Natural killer cell (primary cell): ENCODE data around the gene CYP2U1. TPM values are rescaled to one million over a fixed set of nuclear protein-coding genes. Genes with fewer than 3 reads are reported as not detected.

Experiments used
- ATAC-seq, 3 donors: fragments of 150-1000 bp in 2 of 3; fragments of 200-7000 bp in 1 of 3; cut with Tn5 transposase; 1 replicate in 1 of 3; 2 replicates in 2 of 3; pipeline ENCODE4 v1.10.0; 2021; ENCODE audit warnings: mild to moderate bottlenecking in 2 of 3, moderate library complexity in 2 of 3
- DNase-seq, 2 donors: peaks; one replicate each; pipeline versions ENCODE4 v3.0.0 to v3.0.0-alpha.2; 2013 to 2021; ENCODE audit warnings: mixed read lengths in 1 of 2
- H3K27ac ChIP-seq: one replicate; pipeline ENCODE4 v1.5.1; 2013; ENCODE audit warnings: mild to moderate bottlenecking, low read length
- H3K27me3 ChIP-seq: one replicate; pipeline ENCODE4 v1.6.1; 2013; ENCODE audit warnings: low read length; ENCODE audit not compliant: control insufficient read depth, insufficient read depth
- H3K36me3 ChIP-seq: one replicate; pipeline ENCODE4 v1.6.1; 2013; ENCODE audit warnings: low read length; ENCODE audit not compliant: control insufficient read depth, insufficient read depth
- H3K4me1 ChIP-seq: one replicate; pipeline ENCODE4 v1.6.1; 2013; ENCODE audit warnings: low read length; ENCODE audit not compliant: control insufficient read depth, insufficient read depth
- H3K4me3 ChIP-seq: one replicate; pipeline ENCODE4 v1.5.1; 2013; ENCODE audit warnings: low read length
- H3K9me3 ChIP-seq: one replicate; pipeline ENCODE4 v1.6.1; 2013; ENCODE audit warnings: low read length; ENCODE audit not compliant: control insufficient read depth, insufficient read depth
- H3K27ac Mint-ChIP-seq, 2 donors: one replicate each; pipeline ENCODE4 v1.8.0; 2022; ENCODE audit warnings: mild to moderate bottlenecking in 2 of 2, mixed read lengths in 2 of 2, moderate library complexity in 1 of 2
- H3K27me3 Mint-ChIP-seq, 2 donors: one replicate each; pipeline ENCODE4 v1.8.0; 2022; ENCODE audit warnings: low read depth in 2 of 2, mixed read lengths in 2 of 2
- H3K36me3 Mint-ChIP-seq: one replicate; pipeline ENCODE4 v1.8.0; 2022; ENCODE audit warnings: mixed read lengths
- H3K4me1 Mint-ChIP-seq, 2 donors: one replicate each; pipeline ENCODE4 v1.8.0; 2022; ENCODE audit warnings: mixed read lengths in 2 of 2
- H3K4me3 Mint-ChIP-seq: one replicate; pipeline ENCODE4 v1.8.0; 2022; ENCODE audit warnings: mild to moderate bottlenecking, moderate library complexity, mixed read lengths
- H3K9me3 Mint-ChIP-seq, 2 donors: one replicate each; pipeline ENCODE4 v1.8.0; 2022; ENCODE audit warnings: mixed read lengths in 2 of 2
- WGBS: methylation state at CpG from one replicate; pipeline ENCODE4 v1.1.7; 2013; ENCODE audit warnings: missing lambda C conversion rate; ENCODE audit not compliant: insufficient coverage; 5-methylcytosine and 5-hydroxymethylcytosine counted together
- intact Hi-C: fragments of 100-400 bp; cut with micrococcal nuclease; formaldehyde crosslinking; loops from one replicate; pipeline ENCODE4 v1.14.2; 2022
- total RNA-seq, 4 donors: library from RNA; stranded (reverse); fragments of 120-200 nt in 1 of 4; gene quantifications; one replicate each; pipeline versions ENCODE4 v1.2.3 to v1.2.4, GENCODE V29; 2013 to 2022
- TF ChIP-seq, protein P1 (sequence below): fragments of 200-600 bp; IDR thresholded peaks from one replicate; pipeline ENCODE4 v1.8.0; 2022; ENCODE audit warnings: antibody characterized with exemption

CYP2U1 gene
- total RNA-seq, 3 donors from 2014 or later (not counting 1 experiment from before 2014, with no cell fraction given) = 2.5 to 4.5 (median 3.4) TPM

DNA sequence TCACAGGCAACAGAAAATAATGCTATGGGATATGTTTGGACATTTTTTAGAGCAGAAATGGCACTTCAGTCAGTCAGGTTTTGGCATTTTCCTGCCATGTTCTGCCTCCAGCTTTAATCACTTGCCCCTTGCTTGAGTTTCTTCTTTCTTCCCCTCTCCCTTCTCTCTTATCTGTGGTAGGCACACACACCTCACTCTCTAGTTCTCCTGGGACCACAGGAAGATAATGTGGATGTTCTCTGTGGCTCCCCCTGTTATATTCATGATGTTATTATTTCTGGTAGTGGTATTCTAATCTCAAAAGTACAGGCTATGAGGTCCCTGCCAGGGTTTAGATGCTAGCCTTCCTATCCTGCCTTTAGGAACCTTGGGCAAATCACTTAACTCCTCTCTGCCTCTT, 63.5 kb downstream of the CYP2U1 start:
- intact Hi-C loops = no loop called here
- no peaks in the 10 kb centered on the region for H3K27me3 ChIP-seq
- Mint-ChIP-seq H3K4me3 (no peak overlapping the region), H3K4me1 (peaks cover 52 to 70% of the 10 kb centered on the region in 2 donors), H3K27ac (no peak overlapping the region), H3K36me3 (no peaks in the 10 kb centered on the region), H3K9me3 (no peaks in the 10 kb centered on the region), H3K27me3 (no peaks in the 10 kb centered on the region)
- H3K36me3 ChIP-seq = no peaks in the 10 kb centered on the region
- no peaks in the 10 kb centered on the region for H3K9me3 ChIP-seq
- TF ChIP-seq, protein P1, sequence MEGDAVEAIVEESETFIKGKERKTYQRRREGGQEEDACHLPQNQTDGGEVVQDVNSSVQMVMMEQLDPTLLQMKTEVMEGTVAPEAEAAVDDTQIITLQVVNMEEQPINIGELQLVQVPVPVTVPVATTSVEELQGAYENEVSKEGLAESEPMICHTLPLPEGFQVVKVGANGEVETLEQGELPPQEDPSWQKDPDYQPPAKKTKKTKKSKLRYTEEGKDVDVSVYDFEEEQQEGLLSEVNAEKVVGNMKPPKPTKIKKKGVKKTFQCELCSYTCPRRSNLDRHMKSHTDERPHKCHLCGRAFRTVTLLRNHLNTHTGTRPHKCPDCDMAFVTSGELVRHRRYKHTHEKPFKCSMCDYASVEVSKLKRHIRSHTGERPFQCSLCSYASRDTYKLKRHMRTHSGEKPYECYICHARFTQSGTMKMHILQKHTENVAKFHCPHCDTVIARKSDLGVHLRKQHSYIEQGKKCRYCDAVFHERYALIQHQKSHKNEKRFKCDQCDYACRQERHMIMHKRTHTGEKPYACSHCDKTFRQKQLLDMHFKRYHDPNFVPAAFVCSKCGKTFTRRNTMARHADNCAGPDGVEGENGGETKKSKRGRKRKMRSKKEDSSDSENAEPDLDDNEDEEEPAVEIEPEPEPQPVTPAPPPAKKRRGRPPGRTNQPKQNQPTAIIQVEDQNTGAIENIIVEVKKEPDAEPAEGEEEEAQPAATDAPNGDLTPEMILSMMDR = no peak
- peaks cover 7% of the 10 kb centered on the region for H3K4me1 ChIP-seq
- H3K4me3 ChIP-seq = no peak overlapping the region
- DNase-seq (no peak), ATAC-seq (no peak)
- no peak overlapping the region for H3K27ac ChIP-seq

DNA sequence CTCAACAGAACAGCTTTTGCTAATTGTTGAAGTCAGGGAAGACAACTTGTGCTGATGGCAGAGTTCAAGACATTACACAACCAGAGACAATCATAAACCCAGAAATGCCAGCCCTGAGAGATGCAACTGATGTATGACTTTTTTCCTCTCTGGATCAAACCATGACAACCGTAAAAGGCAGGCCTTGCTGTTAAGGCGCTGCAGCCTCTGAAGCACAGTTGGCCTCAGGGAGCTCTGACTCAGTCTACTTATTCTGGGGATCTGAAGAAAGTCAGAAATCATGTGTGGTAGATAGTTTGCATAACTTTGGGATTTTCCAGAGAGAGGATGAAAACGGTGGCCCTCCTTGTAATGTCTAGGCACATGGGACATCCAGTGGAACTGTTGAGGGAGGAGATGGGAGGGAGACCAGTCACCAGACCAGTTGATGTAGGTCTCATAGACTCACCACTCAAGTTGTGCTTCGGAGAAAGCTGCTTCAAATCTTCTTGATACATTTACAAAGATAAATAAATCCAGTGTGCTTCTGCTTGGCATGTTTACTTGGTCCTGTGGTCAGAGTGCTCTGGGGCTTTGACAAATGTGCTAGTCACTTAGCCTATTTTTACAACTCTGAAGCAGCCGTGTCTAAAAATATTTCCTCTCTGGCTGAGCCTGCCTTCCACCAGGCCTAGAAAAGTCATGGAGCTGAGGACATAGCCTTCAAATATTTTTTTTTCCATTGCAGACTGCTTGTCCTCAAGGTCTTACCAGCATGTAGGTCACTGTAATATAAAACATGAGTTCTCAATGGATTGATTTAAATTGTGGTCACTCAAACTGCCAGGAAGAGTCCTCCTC, 65.8 kb downstream of the CYP2U1 start:
- Histone ChIP-seq H3K4me3 (no peak overlapping the region), H3K36me3 (no peaks in the 10 kb centered on the region), H3K27ac (no peak overlapping the region), H3K4me1 (no peaks in the 10 kb centered on the region), H3K9me3 (no peaks in the 10 kb centered on the region), H3K27me3 (no peaks in the 10 kb centered on the region)
- peaks cover 43 to 67% of the 10 kb centered on the region in 2 donors for H3K4me1 Mint-ChIP-seq
- WGBS = 62% methylated on average over 5 of the region's 5 CpGs
- no peak overlapping the region for H3K4me3 Mint-ChIP-seq
- ATAC-seq (no peak), DNase-seq (no peak)
- H3K9me3 Mint-ChIP-seq = peaks cover 0 to 2% of the 10 kb centered on the region in 2 donors
- H3K36me3 Mint-ChIP-seq = no peaks in the 10 kb centered on the region
- intact Hi-C loops = no loop called here
- H3K27ac Mint-ChIP-seq = no peak overlapping the region
- no peaks in the 10 kb centered on the region for H3K27me3 Mint-ChIP-seq
- TF ChIP-seq, protein P1 = no peak

DNA sequence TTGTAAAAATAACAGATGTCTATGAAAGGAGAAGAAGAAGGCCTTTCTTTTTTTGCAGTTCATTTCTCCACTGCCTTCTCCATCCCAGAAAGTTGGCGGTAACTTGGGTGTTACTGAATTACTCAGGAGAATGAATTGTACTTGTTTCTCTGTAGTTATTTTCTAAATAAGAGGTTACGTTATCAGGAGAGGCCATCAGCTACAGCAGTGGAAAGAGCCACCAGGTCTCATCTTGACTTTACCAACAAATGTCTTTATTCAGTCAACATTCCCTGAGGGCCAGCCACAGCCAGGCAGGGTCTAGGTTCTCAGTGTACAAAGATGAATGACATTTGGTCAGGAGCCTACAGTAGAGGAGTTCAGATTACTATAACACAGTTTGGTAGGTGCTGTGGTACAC, 66.4 kb downstream of the CYP2U1 start:
- TF ChIP-seq, protein P1 = no peak
- WGBS = 90% methylated on average over 2 of the region's 2 CpGs
- Histone ChIP-seq H3K4me3 (no peak overlapping the region), H3K36me3 (no peaks in the 10 kb centered on the region), H3K27ac (no peak overlapping the region), H3K9me3 (no peaks in the 10 kb centered on the region), H3K27me3 (no peaks in the 10 kb centered on the region), H3K4me1 (no peaks in the 10 kb centered on the region)
- no peak for DNase-seq
- Mint-ChIP-seq H3K9me3 (peaks cover 0 to 2% of the 10 kb centered on the region in 2 donors), H3K27ac (no peak overlapping the region), H3K4me1 (peaks cover 43 to 67% of the 10 kb centered on the region in 2 donors), H3K36me3 (no peaks in the 10 kb centered on the region), H3K27me3 (no peaks in the 10 kb centered on the region), H3K4me3 (no peak overlapping the region)
- ATAC-seq = no peak
- intact Hi-C loops = no loop called here
